OCI-LY3 (cell line): ENCODE measurements around the gene CARHSP1.
"Not testable (repeated sequence)": the region's sequence is repeated elsewhere in the genome, so short reads cannot be mapped to it uniquely, and the experiment has no call there.

Source experiments
- H2AFZ ChIP-seq: fragments of 200-600, 300-600 bp; shearing (Covaris generic); 2 replicates; pipeline ENCODE4 v1.6.0; 2014; ENCODE audit warnings: antibody characterized with exemption, low read depth, low read length
- H3K27ac ChIP-seq: fragments of 200-600, 300-600 bp; sonication (generic); 2 replicates; pipeline ENCODE4 v1.5.1; 2014; ENCODE audit warnings: mild to moderate bottlenecking, low read length, moderate library complexity, mixed read lengths
- H3K27me3 ChIP-seq: fragments of 200-600, 300-600 bp; sonication (generic); 2 replicates; pipeline ENCODE4 v1.6.1; 2014; ENCODE audit warnings: low read depth, low read length, mixed read lengths
- H3K36me3 ChIP-seq: fragments of 200-600, 300-600 bp; sonication (generic); replicated peaks from 2 replicates; pipeline ENCODE3; 2014; ENCODE audit warnings: low read depth, low read length, mixed read lengths
- H3K4me1 ChIP-seq: fragments of 300-600, 200-600 bp; sonication (generic); 2 replicates; pipeline ENCODE4 v1.6.1; 2014; ENCODE audit warnings: low read length, mixed read lengths
- H3K4me2 ChIP-seq: fragments of 200-600, 300-600 bp; sonication (generic); 2 replicates; pipeline ENCODE4 v1.6.1; 2014; ENCODE audit warnings: low read length, mixed read lengths
- H3K4me3 ChIP-seq: fragments of 300-600, 200-600 bp; sonication (generic); 2 replicates; pipeline ENCODE4 v1.5.1; 2014; ENCODE audit warnings: antibody characterized with exemption, mild to moderate bottlenecking, low read length, moderate library complexity
- H3K79me2 ChIP-seq: fragments of 300-600, 200-600 bp; shearing (Covaris generic); 2 replicates; pipeline ENCODE4 v1.6.1; 2014; ENCODE audit warnings: mild to moderate bottlenecking, low read length, mixed read lengths
- H3K9ac ChIP-seq: fragments of 300-600, 200-600 bp; shearing (Covaris generic); 2 replicates; pipeline ENCODE4 v1.6.0; 2014; ENCODE audit warnings: mild to moderate bottlenecking, low read length, moderate library complexity
- H3K9me3 ChIP-seq: fragments of 200-600, 300-600 bp; shearing (Covaris generic); 2 replicates; pipeline ENCODE4 v1.6.1; 2014; ENCODE audit warnings: low read length, mixed read lengths; ENCODE audit not compliant: insufficient read depth
- H4K20me1 ChIP-seq: fragments of 200-600, 300-600 bp; sonication (generic); 2 replicates; pipeline ENCODE4 v1.6.1; 2016; ENCODE audit warnings: low read length, mixed read lengths; ENCODE audit not compliant: insufficient read depth
- CTCF ChIP-seq: fragments of 200-600, 300-600 bp; sonication (generic); IDR thresholded peaks from 2 replicates; pipeline ENCODE4 v1.5.1; 2014; ENCODE audit warnings: antibody characterized with exemption, low read length, low read depth
- EZH2phosphoT487 ChIP-seq: fragments of 200-600 bp; shearing (Covaris generic); IDR thresholded peaks from 2 replicates; pipeline ENCODE4 v1.6.1; 2018; ENCODE audit warnings: antibody characterized with exemption, mixed run types, low read depth

CARHSP1 gene

GRCh38 chr16:8874388-8874787 lies 5.6 kb upstream of the CARHSP1 start:
- no peak overlapping the region for H3K27ac ChIP-seq
- H3K4me2 ChIP-seq: no peak overlapping the region
- H3K79me2 ChIP-seq: no peaks in the 10 kb centered on the region
- peaks cover 24% of the 10 kb centered on the region for H3K4me1 ChIP-seq
- H2AFZ ChIP-seq: no peak overlapping the region
- no peaks in the 10 kb centered on the region for H3K36me3 ChIP-seq
- no peak overlapping the region for H3K9ac ChIP-seq
- no peaks in the 10 kb centered on the region; the same call in 1 of the 2 replicates for H3K27me3 ChIP-seq
- no peaks in the 10 kb centered on the region for H3K9me3 ChIP-seq
- TF ChIP-seq CTCF: no peak
- H4K20me1 ChIP-seq: no peaks in the 10 kb centered on the region
- no peak overlapping the region for H3K4me3 ChIP-seq

- not testable (repeated sequence) for H3K27me3 ChIP-seq
Measured at GRCh38 chr16:8873866-8874195, 5.0 kb upstream of the CARHSP1 start.

GRCh38 chr16:8872967-8873865 lies 4.4 kb upstream of the CARHSP1 start:
- peaks cover under 1% of the 10 kb centered on the region; the same call in 1 of the 2 replicates for H3K79me2 ChIP-seq
- peaks cover 21% of the 10 kb centered on the region for H3K4me1 ChIP-seq
- H3K9ac ChIP-seq: no peak overlapping the region
- H3K4me3 ChIP-seq: no peak overlapping the region
- TF ChIP-seq CTCF (no peak; the same call in 1 of the 2 replicates), EZH2phosphoT487 (no peak)
- H3K9me3 ChIP-seq: no peaks in the 10 kb centered on the region
- no peaks in the 10 kb centered on the region; the same call in 1 of the 2 replicates for H3K27me3 ChIP-seq
- no peak overlapping the region for H2AFZ ChIP-seq
- no peak overlapping the region for H3K27ac ChIP-seq
- no peak overlapping the region for H3K4me2 ChIP-seq
- H3K36me3 ChIP-seq: no peaks in the 10 kb centered on the region
- no peaks in the 10 kb centered on the region for H4K20me1 ChIP-seq

More at GRCh38 chr16:8873866-8874195, 5.0 kb upstream of the CARHSP1 start:
- H3K9ac ChIP-seq, H3K4me3 ChIP-seq, H3K4me2 ChIP-seq, H4K20me1 ChIP-seq, H3K79me2 ChIP-seq, H3K9me3 ChIP-seq, H3K36me3 ChIP-seq, H2AFZ ChIP-seq, H3K27ac ChIP-seq: not testable (repeated sequence)
- H3K4me1 ChIP-seq: peaks cover 26% of the 10 kb centered on the region

- Histone ChIP-seq H4K20me1 (peaks cover 7% of the 10 kb centered on the region), H3K36me3 (no peaks in the 10 kb centered on the region), H3K4me1 (peaks cover 23% of the 10 kb centered on the region), H3K4me3 (no peak overlapping the region), H3K4me2 (no peak overlapping the region), H3K9me3 (no peaks in the 10 kb centered on the region), H3K79me2 (peaks cover 12% of the 10 kb centered on the region), H2AFZ (no peak overlapping the region), H3K27me3 (no peaks in the 10 kb centered on the region; the same call in 1 of the 2 replicates), H3K9ac (no peak overlapping the region), H3K27ac (no peak overlapping the region)
- TF ChIP-seq EZH2phosphoT487 (no peak), CTCF (no peak)
Measured at GRCh38 chr16:8872071-8872470, 3.3 kb upstream of the CARHSP1 start.

- peaks cover 24% of the 10 kb centered on the region for H3K4me1 ChIP-seq
- H3K27me3 ChIP-seq, H3K9ac ChIP-seq, H3K27ac ChIP-seq, H2AFZ ChIP-seq, H3K9me3 ChIP-seq, H3K36me3 ChIP-seq: not testable (repeated sequence)
- peaks cover 29% of the 10 kb centered on the region for H3K79me2 ChIP-seq
- peaks cover 25% of the 10 kb centered on the region for H4K20me1 ChIP-seq
- H3K4me2 ChIP-seq: peak overlapping the region; percentile 93; the same call in 1 of the 2 replicates
- H3K4me3 ChIP-seq: peak overlapping the region; percentile 84; the same call in 1 of the 2 replicates
Measured at GRCh38 chr16:8869988-8870241, 1.1 kb upstream of the CARHSP1 start.
